ENCODE measurements around the gene CHD5. TPM values are rescaled to one million over a fixed set of nuclear protein-coding genes. Genes with fewer than 3 reads are reported as not detected.

CHD5 gene
- total and polyA plus RNA-seq, 2 of the 4 experiments (the other 2 are of a cell fraction): under 0.01 to 0.09 TPM

- Histone ChIP-seq H4K20me1 (ENCODE audit: insufficient read depth, low read length) (peaks cover 29% of the 10 kb centered on the region), H2BK15ac (ENCODE audit: low read depth, low read length) (no peak overlapping the region), H3K18ac (ENCODE audit: low read depth, low read length) (no peak overlapping the region), H3K56ac (ENCODE audit: extremely low read depth, insufficient read depth, low read length) (no peak overlapping the region), H3K27ac (ENCODE audit: insufficient read depth, low read length) (no peak overlapping the region), H3K4me1 (ENCODE audit: control insufficient read depth, insufficient read depth, low read length) (peaks cover 16% of the 10 kb centered on the region), H4K5ac (ENCODE audit: low read depth, low read length) (no peak overlapping the region), H3K9ac (ENCODE audit: low read depth, low read length) (no peak overlapping the region), H3K27me3 (ENCODE audit: control insufficient read depth, insufficient read depth, low read length) (peaks cover 50% of the 10 kb centered on the region), H2BK5ac (ENCODE audit: low read depth, low read length, poor library complexity, severe bottlenecking) (no peak overlapping the region), H4K8ac (ENCODE audit: low read depth in 2 of 2, low read length in 2 of 2) (no peak overlapping the region), H2AK5ac (ENCODE audit: low read depth, low read length) (no peak overlapping the region), H4K91ac (ENCODE audit: insufficient read depth, low read depth, low read length) (no peak overlapping the region), H3K79me1 (ENCODE audit: low read depth in 1 of 2, low read length in 2 of 2) (peaks cover 12 to 18% of the 10 kb centered on the region in 2 experiments), H3K4me3 (ENCODE audit: insufficient read depth, low read depth, low read length) (no peak overlapping the region), H3K23ac (ENCODE audit: low read depth, low read length) (no peak overlapping the region), H2AFZ (replicated peaks; ENCODE audit: low read length, poor library complexity) (no peak overlapping the region), H3K14ac (replicated peaks; ENCODE audit: low read depth, low read length) (no peak overlapping the region), H2AK9ac (replicated peaks; ENCODE audit: low read depth, low read length, poor library complexity) (peak overlapping the region; percentile 33), H3K9me1 (ENCODE audit: insufficient read depth, low read length) (peaks cover 15% of the 10 kb centered on the region), H3K9me3 (ENCODE audit: control insufficient read depth, insufficient read depth, low read length) (no peaks in the 10 kb centered on the region), H2BK20ac (ENCODE audit: low read depth, low read length) (no peak overlapping the region), H3K4ac (ENCODE audit: low read depth, low read length) (no peak overlapping the region), H3K4me2 (ENCODE audit: low read depth, low read length) (no peak overlapping the region), H3K36me3 (ENCODE audit: control insufficient read depth, insufficient read depth, low read length) (peaks cover 11% of the 10 kb centered on the region), H2BK120ac (ENCODE audit: low read depth, low read length) (no peak overlapping the region)
- intact Hi-C loops (cut with micrococcal nuclease): no loop called here
- ATAC-seq (ENCODE audit: low read depth) (no peak), DNase-seq (no peak)
- dilution Hi-C loops (cut with HindIII; ENCODE audit: low sequenced_read_pairs, unreplicated experiment): no loop called here
- ChIA-PET CTCF (no interaction called here), POLR2A (ENCODE audit: unreplicated experiment) (no interaction called here)
- no peak for TF ChIP-seq FOS (IDR thresholded peaks at IDR 0.05; ENCODE audit: low read depth, low read length)
- in situ Hi-C loops (cut with MboI; ENCODE audit: low sequenced_read_pairs): no loop called here
- WGBS, 2 experiments (ENCODE audit: extremely low coverage in 2 of 2, insufficient read length in 1 of 2): 12% methylated on average over 5 of the region's 36 CpGs; no CpG with 5 or more reads in 1 of the 2 experiments
- no TSS peak for BruUV-seq (replicated peaks)
Observed at GRCh38 chr1:6180707-6181311, 688 bp upstream of the CHD5 start.

Data from IMR-90 (cell line).